Peyer's patch (tissue), 4 donors: Measurements from ENCODE around the gene ZWILCH. TPM values are rescaled to one million over a fixed set of nuclear protein-coding genes. Genes with fewer than 3 reads are reported as not detected.

Source experiments
- DNase-seq, 3 donors: peaks; one replicate each; pipeline ENCODE4 v3.0.0-alpha.2; 2017 to 2019
- H3K27ac ChIP-seq, 4 donors: fragments of 200-600 bp; sonication (generic); one replicate each; pipeline ENCODE4 v1.5.1; 2016 to 2019
- H3K27me3 ChIP-seq, 2 donors: fragments of 200-600 bp; sonication (generic); one replicate each; pipeline ENCODE4 v1.5.1; 2019
- H3K36me3 ChIP-seq, 3 donors: fragments of 200-600 bp; sonication (generic); one replicate each; pipeline ENCODE4 v1.5.1; 2016 to 2019
- H3K4me1 ChIP-seq, 4 donors: fragments of 200-600 bp; sonication (generic); one replicate each; pipeline ENCODE4 v1.5.1; 2016 to 2019
- H3K4me3 ChIP-seq, 4 donors: fragments of 200-600 bp; sonication (generic); 1 replicate in 3 of 4; 2 replicates in 1 of 4; pipeline ENCODE4 v1.5.1; 2016 to 2019; ENCODE audit warnings: mild to moderate bottlenecking in 1 of 4
- H3K9me3 ChIP-seq, 4 donors: fragments of 200-600 bp; sonication (generic); one replicate each; pipeline ENCODE4 v1.5.1; 2016 to 2019; ENCODE audit warnings: mild to moderate bottlenecking in 1 of 4
- CTCF ChIP-seq, 6 experiments: fragments of 450-650 bp in 4 of 6; fragments of 200-600 bp in 2 of 6; sonication (generic) in 1 of 6; IDR thresholded peaks; one replicate each; pipeline ENCODE4 v1.5.1; 2017 to 2019; ENCODE audit warnings: antibody characterized with exemption in 6 of 6, mild to moderate bottlenecking in 3 of 6, moderate library complexity in 1 of 6
- POLR2A ChIP-seq, 2 donors: fragments of 450-650 bp; IDR thresholded peaks; one replicate each; pipeline ENCODE4 v1.5.1; 2017; ENCODE audit warnings: antibody characterized with exemption in 2 of 2, mild to moderate bottlenecking in 2 of 2, moderate library complexity in 2 of 2
- total RNA-seq, 4 donors: library from RNA; depleted of rRNA; stranded (reverse); fragments of >200 nt; gene quantifications; one replicate each; pipeline ENCODE4 v1.1.0, GENCODE V29; 2016

Gene ZWILCH
- total RNA-seq, 4 donors from 2014 or later, result 3.6 to 11.2 (median 6.7) TPM

- no peaks in the 10 kb centered on the region for H3K27me3 ChIP-seq
- no peak for TF ChIP-seq POLR2A (IDR thresholded peaks at IDR 0.05)
- TF ChIP-seq CTCF (IDR thresholded peaks at IDR 0.05), result no peak
- no peaks in the 10 kb centered on the region for H3K36me3 ChIP-seq
- H3K27ac ChIP-seq, result no peak within 1 kb of the TSS
- H3K4me1 ChIP-seq, result no peaks in the 10 kb centered on the region
- peak in 1 of 3 donors; percentile 39 for DNase-seq
- H3K4me3 ChIP-seq, result no peak within 1 kb of the TSS
- H3K9me3 ChIP-seq, result no peaks in the 10 kb centered on the region
Measured at GRCh38 chr15:66565741-66566144, 60.6 kb downstream of the ZWILCH start, which contains the start of gene LCTL. LCTL (minus strand) TSS chr15:66565998; CDS start chr15:66565365, 633 bp downstream.

GRCh38 chr15:66566963-66567531, 61.9 kb downstream of the ZWILCH start:
- Histone ChIP-seq H3K27ac (no peak overlapping the region), H3K27me3 (no peaks in the 10 kb centered on the region), H3K4me1 (no peaks in the 10 kb centered on the region), H3K9me3 (no peaks in the 10 kb centered on the region), H3K36me3 (no peaks in the 10 kb centered on the region), H3K4me3 (no peak overlapping the region)
- peak in 2 of 3 donors; percentile 51 to 75 for DNase-seq
- no peak for TF ChIP-seq POLR2A (IDR thresholded peaks at IDR 0.05)
- peak in 5 of 6 experiments; percentile 35 to 68 (median 55) for TF ChIP-seq CTCF (IDR thresholded peaks at IDR 0.05)

DNA sequence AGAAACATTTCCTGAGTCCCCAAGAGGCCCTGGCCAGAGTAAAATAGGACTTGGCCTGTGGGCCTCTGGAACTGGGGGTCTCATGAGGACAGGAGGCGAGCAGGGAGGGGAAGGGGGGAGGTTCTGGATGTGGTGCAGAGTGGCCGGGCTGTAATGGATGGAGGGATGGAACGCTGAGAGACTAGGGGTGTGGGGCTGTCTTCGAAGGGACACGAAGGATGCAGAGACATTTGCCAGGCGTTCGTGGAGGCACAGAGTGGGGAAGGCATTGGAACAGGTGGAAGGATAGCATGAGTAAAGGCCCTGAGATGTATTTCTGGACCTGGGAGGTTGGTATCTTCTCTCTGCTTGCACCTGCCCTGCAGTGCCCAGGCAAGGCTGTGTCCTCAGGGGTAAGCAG, 62.8 kb downstream of the ZWILCH start:
- no peaks in the 10 kb centered on the region for H3K9me3 ChIP-seq
- no peaks in the 10 kb centered on the region for H3K27me3 ChIP-seq
- peak in 1 of 3 donors; percentile 34 for DNase-seq
- TF ChIP-seq POLR2A (IDR thresholded peaks at IDR 0.05), result no peak
- no peak for TF ChIP-seq CTCF (IDR thresholded peaks at IDR 0.05)
- no peak overlapping the region for H3K27ac ChIP-seq
- H3K4me1 ChIP-seq, result no peaks in the 10 kb centered on the region
- H3K36me3 ChIP-seq, result no peaks in the 10 kb centered on the region
- H3K4me3 ChIP-seq, result no peak overlapping the region

GRCh38 chr15:66569461-66570137, 64.5 kb downstream of the ZWILCH start:
- Histone ChIP-seq H3K27ac (no peak overlapping the region), H3K4me1 (no peaks in the 10 kb centered on the region), H3K9me3 (no peaks in the 10 kb centered on the region), H3K4me3 (no peak overlapping the region), H3K36me3 (no peaks in the 10 kb centered on the region), H3K27me3 (no peaks in the 10 kb centered on the region)
- TF ChIP-seq POLR2A (IDR thresholded peaks at IDR 0.05), result no peak
- TF ChIP-seq CTCF (IDR thresholded peaks at IDR 0.05), result no peak
- peak in 1 of 3 donors; percentile 24 for DNase-seq

GRCh38 chr15:66570327-66570726, 65.2 kb downstream of the ZWILCH start:
- no peak overlapping the region for H3K4me3 ChIP-seq
- no peaks in the 10 kb centered on the region for H3K9me3 ChIP-seq
- TF ChIP-seq CTCF (IDR thresholded peaks at IDR 0.05) (no peak), POLR2A (IDR thresholded peaks at IDR 0.05) (no peak)
- no peaks in the 10 kb centered on the region for H3K36me3 ChIP-seq
- no peak overlapping the region for H3K27ac ChIP-seq
- DNase-seq, result peak in 1 of 3 donors; percentile 32
- no peaks in the 10 kb centered on the region for H3K27me3 ChIP-seq
- H3K4me1 ChIP-seq, result no peaks in the 10 kb centered on the region
